Stimulated activated CD4-positive, alpha-beta T cell treated with anti-CD3 and anti-CD28 coated beads, Interleukin-1b, Interleukin-23, amount 100 ng/mL, for 1 hour (primary cell): ENCODE measurements around the gene LTO1.

Experiments
- DNase-seq, 2 donors: peaks; one replicate each; pipeline ENCODE4 v3.0.0-alpha.2; 2020; ENCODE audit warnings: low read depth in 2 of 2

Gene LTO1

DNA sequence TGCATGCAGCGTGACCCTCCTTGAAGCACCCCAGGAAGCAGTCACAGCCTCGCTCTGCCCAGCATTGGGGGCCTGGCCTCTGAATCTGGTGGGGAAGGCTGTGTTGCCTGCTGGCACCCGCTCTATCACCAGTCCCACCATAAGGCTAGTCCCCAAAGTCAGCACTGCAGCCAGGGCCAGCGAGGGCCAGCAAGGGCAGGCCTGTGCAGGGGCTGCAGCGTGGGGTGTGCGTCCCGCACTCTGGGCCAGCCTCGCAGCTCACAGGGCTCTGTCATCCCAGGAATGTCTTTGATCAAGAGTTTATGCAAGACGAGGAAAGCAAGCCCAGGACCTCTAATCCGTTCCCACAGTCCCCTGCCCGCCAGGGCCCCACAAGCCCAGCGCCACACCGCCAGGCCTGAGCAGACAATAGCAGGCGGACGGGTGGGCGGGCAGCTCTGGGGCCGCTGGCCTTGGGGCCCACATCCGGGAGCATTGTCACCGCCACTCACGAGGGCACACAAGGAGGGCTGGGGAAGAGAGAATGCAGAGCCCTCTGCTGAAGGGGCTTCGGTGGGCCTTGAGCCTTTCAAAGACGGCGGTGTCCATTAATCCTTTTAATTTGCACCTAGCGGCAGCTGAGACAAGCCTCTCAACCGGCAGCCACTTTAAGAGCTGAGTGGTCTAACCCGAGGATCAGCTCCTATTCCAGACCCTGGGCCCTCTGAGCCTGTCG, 17.1 kb downstream of the LTO1 start:
- no peak for DNase-seq

DNA sequence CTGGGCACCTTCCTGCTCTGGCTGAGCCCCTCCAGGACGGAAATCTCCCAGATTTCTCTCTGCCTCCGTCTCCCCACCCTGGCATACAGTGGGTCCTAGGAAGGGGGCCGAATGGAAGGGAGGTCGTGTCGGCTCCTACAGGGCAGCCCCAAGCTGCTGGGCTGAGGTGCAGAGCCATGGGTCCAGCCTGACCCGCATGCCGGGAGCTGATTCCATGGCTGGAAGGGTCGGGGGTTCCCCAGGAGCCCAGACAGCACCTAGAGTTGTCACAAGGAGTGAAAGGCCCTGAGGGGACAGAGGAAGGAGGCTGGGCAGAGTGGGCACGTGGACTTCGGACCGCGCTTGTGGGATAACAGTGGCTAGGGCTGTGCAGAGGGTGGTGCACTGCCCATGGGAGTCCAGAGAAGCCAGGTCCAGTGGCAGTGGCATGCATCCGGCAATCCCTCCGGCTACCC, 17.7 kb downstream of the LTO1 start:
- DNase-seq, result no peak

DNA sequence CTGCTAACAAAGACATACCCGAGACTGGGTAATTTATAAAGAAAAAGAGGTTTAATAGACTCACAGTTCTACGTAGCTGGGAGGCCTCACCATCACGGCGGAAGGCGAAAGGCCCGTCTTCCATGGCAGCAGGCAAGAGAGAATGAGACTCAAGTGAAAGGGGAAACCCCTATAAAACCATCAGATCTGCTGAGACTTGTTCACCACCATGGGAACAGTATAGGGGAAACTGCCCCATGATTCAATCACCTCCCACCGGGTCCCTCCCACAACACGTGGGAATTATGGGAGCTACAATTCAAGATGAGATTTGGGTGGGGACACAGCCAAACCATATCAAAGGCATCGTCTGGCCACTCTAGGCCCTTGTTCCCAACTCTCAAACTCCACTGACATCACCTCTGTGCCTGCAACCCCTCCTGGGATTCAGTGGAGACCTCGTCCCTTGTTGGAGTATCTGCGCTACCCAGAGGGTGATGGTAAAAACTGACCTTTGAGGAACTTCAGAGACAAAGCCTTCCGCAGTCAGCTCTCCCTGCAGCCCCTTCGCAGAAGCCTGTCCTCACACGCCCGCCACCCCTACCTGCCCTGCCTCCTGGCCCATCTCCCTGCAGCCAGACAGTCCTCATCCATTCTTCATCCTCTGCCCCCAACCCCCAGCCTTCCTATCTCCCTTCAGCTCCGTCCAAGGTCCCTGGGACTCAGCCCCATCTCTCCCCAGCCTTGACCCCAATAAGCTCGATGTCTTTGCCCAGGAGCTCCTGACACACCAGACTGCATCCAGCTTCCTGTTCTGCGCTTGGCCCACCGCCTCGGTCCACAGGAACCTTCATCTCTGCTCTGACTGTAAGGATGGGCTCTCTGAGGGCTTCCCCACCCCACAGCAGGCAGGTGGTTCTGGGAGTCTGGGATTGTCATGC, 18.4 kb downstream of the LTO1 start:
- DNase-seq, result no peak

DNA sequence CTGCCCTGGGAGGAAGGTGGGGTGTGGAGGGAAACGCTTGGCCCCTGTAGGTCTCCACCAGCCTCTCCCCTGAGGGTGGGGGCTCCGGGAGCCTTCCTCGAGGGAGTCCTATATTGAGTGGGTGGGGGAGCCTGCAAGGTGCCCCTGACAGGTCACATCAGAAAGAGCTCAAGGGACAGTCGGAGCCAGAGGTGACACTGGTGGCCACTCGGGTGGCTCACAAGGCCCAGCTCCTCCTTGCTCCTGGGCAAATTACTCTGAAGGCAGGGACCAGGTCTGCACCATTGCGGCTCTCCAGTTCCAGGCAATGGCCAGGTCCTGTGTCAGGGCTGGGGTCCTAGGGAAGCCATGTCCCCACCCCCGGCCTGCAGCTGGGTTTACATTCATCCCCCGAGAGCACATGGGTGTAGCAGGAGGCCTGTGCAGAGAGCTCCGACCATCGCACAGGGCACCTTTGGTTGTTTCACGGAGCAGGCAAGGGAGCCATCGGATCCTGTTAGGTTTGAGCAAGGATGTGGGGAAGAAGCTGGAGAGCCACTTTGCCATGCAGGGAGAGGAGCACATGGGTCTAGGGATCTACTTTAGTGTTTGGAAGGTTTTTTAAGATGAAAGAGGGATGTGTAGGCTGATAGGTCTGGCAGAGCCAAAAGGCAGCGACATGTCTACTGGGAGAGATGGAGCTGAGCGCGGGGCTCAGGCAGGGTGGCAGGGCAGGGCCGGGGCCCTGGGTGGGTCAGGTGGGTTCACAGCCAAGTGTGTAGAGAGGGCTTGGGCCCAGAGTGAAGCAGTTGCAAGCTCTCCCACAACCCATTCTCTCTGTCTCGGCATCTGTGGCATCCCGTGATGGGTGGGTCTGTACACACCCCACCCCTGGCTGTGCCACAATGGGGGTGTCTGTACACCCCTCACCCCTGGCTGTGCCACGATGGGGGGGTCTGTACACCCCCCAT, 19.4 kb downstream of the LTO1 start:
- no peak for DNase-seq

DNA sequence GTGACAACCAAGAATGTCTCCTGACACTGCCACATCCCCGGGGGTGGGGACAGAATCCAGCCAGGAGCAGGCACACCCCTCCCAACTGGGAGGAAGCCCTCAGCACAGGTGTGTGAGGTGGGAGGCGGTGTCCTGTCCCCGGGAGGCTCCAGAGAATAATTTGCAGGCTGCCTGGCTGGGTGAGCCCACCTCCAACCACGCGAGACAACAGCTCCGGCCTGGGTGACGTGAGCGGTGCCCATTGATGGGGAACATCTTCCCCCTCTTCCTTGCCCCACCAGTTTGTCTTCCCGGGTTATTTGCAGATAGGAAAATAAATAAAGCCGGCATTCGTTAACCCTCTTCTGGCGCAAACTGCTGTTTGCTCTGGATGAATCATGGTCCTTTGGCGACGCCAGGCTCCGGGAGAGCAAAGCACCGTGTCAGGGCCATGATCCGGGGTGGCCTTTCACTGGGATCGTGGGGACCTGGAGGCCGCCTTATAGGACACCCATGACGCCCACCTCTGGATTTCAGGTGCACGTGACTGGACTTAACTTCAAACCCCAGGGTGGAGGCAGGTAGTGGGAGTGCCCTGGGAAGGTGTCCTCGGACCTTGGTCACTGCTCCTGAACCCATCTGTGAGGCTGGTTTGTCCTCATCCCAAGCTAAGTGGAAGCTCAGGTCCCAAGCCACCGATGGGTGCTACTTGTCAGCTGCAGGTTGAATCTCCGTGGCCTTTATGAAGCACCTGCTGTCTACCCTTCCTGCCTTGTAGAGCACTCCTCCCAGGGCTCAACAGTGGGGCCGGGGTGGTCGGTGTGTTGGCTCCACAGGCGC, 20.3 kb downstream of the LTO1 start:
- DNase-seq, result no peak

DNA sequence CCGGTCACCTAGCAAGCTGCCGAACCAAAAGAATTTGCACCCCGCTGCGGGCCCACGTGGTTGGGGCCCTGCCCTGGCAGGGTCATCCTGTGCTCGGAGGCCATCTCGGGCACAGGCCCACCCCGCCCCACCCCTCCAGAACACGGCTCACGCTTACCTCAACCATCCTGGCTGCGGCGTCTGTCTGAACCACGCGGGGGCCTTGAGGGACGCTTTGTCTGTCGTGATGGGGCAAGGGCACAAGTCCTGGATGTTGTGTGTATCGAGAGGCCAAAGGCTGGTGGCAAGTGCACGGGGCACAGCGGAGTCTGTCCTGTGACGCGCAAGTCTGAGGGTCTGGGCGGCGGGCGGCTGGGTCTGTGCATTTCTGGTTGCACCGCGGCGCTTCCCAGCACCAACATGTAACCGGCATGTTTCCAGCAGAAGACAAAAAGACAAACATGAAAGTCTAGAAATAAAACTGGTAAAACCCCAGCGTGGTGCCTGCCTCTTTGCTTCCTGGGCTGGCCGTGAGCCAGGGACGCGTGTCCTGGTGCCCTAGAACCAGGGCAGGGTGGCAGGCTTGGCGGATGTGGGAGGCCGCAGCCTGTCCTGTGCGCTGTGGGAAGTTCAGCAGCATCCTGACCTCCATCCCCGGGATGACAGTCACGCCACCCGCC, 21.0 kb downstream of the LTO1 start:
- DNase-seq, result no peak

DNA sequence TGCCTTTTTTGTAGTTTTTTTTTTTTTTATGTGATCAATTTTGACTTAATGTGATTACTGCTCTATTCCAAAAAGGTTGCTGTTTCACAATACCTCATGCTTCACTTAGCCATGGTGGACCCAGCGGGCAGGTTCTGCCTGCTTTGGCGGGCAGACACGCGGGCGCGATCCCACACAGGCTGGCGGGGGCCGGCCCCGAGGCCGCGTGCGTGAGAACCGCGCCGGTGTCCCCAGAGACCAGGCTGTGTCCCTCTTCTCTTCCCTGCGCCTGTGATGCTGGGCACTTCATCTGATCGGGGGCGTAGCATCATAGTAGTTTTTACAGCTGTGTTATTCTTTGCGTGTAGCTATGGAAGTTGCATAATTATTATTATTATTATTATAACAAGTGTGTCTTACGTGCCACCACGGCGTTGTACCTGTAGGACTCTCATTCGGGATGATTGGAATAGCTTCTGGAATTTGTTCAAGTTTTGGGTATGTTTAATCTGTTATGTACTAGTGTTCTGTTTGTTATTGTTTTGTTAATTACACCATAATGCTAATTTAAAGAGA, 21.7 kb downstream of the LTO1 start:
- DNase-seq, result no peak

DNA sequence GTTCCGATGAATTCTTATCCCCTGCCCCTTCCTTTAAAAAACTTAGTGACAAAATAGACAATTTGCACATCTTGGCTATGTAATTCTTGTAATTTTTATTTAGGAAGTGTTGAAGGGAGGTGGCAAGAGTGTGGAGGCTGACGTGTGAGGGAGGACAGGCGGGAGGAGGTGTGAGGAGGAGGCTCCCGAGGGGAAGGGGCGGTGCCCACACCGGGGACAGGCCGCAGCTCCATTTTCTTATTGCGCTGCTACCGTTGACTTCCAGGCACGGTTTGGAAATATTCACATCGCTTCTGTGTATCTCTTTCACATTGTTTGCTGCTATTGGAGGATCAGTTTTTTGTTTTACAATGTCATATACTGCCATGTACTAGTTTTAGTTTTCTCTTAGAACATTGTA, 22.2 kb downstream of the LTO1 start:
- DNase-seq, result no peak

DNA sequence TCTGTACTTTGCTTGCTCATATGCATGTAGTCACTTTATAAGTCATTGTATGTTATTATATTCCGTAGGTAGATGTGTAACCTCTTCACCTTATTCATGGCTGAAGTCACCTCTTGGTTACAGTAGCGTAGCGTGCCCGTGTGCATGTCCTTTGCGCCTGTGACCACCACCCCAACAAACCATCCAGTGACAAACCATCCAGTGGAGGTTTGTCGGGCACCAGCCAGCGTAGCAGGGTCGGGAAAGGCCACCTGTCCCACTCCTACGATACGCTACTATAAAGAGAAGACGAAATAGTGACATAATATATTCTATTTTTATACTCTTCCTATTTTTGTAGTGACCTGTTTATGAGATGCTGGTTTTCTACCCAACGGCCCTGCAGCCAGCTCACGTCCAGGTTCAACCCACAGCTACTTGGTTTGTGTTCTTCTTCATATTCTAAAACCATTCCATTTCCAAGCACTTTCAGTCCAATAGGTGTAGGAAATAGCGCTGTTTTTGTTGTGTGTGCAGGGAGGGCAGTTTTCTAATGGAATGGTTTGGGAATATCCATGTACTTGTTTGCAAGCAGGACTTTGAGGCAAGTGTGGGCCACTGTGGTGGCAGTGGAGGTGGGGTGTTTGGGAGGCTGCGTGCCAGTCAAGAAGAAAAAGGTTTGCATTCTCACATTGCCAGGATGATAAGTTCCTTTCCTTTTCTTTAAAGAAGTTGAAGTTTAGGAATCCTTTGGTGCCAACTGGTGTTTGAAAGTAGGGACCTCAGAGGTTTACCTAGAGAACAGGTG, 23.1 kb downstream of the LTO1 start:
- no peak for DNase-seq

DNA sequence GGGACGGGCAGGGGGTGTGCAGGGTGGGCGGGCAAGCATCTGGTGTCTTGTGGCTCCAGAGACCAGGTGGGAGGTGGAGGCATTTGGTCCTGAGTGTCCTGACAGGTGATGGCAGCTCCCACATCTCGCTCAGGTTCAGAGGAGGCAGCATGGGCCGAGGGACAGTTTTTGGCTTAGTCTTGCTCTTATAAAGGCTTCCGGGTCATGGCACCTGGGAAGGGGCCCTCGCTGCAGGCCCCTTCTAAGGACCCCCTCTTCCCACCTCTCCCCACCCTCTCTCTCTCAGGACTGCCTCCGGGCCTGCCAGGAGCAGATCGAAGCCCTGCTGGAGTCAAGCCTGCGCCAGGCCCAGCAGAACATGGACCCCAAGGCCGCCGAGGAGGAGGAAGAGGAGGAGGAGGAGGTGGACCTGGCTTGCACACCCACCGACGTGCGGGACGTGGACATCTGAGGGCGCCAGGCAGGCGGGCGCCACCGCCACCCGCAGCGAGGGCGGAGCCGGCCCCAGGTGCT, 24.3 kb downstream of the LTO1 start:
- no peak for DNase-seq

DNA sequence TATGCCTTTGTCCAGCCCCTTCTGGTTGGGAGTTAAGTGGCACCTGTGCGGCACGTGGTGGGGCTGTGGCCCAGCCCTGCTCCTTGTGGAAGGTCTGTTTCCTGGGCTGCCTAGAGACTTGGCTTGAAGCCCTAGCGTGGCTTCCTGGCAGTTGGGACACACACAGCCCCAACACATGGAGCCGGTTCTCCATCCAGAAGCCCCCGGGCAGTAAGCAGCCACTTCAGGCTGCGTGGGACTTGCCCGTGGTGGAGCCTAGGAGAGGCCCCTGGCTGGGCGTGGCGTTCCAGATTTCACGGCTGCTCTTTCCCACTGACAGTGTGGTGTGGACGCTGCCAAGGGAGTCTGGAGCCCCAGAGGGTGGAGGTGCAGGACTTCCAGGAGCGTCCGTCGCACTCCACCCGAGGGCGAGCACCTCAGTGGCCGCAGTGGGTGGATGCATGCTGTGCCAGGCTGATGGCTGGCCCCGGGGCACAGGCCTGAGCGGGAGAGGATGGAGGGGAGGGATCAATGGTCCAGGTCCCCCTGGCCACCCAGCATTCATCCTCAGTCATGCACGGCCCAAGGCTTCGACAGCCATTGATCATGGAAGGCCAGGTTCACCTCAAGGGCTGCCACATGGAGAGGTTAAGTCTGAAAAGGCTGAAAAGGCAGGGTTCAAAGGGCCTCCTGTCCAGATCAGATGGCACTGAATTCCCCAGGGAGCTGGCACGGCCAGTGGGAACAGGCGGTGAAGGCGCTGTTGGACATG, 24.9 kb downstream of the LTO1 start:
- no peak for DNase-seq

DNA sequence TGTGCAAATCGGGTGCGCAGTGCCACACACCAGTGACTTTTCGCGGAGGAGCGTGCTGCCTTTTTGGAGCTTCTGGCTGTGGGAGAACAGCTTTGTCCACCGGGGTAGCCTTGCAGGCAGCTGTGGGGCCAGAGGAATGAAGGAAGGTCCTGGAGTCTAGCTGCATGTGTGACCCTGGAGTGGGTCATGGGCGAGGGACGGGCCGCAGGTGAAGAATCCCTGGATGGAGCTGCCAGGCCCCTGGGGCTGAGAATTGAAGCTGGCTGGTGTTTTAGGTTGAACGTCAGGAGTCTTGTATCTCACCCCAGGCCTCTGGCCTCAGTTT, 25.6 kb downstream of the LTO1 start:
- DNase-seq, result no peak

DNA sequence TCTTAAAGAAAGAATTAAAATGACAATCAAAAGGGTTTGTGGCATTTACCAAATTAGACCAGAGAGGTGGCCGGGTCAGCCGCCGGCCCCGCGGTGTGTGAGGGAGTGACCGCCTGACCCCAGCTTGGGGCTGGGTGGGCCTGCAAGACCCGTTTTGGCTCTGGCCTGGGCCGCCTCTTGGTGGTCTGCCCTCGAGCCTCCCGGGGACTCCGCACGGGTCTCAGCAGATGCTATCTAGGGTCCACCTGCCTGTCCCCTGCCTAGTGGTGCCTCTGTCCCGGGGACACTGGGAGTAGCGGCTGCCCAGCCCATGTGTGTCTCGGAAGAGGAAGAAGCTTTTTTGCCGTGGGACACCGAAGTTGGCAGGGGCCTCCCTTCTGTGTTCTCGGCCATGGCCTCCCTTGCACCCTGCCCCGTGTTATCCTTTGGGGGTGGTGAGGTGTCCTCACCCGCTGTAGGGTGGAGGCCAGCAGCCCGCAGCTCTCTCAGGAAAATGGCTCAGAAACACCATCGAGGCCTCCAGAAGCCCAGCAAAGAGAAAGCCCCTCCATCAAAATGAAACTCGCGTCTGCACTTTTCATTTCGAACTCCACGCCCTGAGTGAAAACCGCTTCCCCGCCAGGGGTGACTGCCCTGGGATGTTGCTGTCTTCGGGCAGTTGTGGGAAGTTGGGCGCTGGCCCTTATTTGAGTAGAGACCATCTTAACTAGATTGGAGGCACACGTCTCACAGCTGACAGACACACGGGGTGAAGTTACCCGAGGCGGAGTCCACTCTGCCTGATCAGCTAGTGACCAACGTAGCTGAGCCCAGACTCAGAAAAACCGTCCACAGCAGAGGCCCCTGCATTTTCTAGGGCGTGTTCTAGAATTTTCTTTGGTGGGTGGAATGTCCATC, 26.2 kb downstream of the LTO1 start:
- DNase-seq, result no peak

DNA sequence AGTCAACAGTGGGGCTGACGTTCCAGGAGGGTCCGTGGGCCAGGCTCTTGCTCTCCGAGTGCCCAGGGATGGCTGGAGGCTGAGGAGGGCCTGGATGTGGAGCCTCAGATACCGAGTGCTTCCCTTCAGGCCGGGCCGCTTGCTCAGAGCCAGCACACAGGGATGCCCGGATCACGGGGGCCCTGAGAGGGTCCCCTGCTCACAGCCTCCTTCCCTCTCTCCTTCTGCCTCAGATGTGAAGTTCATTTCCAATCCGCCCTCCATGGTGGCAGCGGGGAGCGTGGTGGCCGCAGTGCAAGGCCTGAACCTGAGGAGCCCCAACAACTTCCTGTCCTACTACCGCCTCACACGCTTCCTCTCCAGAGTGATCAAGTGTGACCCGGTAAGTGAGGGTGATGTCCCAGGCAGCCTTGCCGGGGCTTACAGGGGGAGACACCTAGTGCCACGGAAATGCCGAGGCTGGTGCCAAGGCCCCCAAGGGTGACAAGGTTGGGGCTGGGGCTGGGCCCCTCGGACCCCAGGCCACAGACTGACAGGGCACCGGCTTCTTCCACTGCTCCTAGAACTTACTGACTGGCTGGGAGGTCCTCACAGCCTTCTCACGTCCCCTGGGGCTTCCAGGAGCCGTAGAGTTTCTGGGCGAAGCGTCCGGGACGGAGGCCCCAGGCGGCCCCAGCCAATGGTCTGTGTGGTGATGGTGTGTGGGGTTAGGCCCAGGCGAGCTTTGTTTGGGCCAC, 27.2 kb downstream of the LTO1 start:
- DNase-seq, result no peak

DNA sequence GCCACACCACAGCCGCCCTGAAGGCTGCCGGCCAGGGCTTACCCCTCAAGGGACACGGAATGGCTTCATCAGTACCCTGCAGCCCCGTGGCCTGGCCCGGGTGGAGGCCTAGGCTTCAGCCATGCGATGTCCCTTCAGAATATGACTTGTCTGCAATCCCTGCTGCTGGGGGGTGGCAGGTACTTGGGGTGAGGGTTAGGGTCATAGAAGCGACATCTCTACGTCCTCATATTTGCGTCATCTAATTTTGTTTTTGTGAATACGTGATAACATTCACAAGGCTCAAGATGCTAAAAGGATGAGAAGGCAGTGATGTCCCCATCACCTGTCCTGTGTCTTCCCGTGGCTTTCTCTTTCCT, 27.8 kb downstream of the LTO1 start:
- no peak for DNase-seq

DNA sequence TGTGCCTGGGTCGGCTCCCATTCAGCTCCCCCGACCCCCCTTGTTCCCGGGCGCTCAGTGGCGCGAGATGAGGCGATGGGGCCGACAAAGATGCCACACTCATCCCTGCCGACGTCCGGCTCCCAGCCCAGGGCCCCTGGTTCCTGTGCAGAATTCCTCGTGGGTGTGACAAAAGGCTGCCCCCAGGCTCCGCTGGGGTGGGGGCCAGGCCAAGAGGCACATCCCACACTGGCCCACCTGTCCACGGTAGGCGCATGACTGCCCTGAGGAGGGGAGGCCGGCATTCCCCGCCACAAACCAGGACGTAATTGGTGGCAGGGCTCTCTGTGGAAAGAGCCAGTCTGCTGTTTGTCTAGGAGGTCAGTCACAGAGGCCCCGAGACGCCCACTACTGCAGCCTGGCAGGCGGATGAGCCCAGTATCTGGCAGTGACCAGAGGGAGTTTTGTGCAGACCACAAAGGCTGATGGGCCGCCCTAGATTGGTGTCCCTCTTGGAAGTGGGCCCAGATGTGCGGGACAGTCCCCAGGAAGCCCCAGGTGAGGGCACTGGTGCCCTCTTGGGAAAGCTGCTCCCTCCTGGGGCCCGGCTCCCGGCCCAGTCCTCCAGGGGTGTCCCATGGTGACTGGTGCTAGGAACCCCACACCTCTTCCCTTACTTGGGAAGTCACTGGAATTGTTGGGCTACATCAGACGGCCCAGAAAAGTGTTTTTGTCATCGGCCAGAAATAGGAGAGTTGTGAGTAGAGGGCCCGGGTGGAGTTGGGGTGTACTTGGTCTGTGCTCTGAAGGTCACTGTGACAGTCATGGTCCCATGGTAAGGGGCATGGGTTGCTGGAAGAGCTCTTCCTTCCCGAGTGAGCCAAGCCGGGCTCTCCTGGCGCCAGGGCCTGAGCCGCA, 28.4 kb downstream of the LTO1 start:
- DNase-seq, result no peak
